HCT116 (cell line): ENCODE results near the gene SHISAL1.

ENCODE experiments used
- CTCF ChIP-seq, 3 experiments: fragments of 200-600 bp in 1 of 3; sonication (generic) in 1 of 3; IDR thresholded peaks in 2 of 3; conservative IDR thresholded peaks in 1 of 3; 2 replicates each; pipeline ENCODE4 v1.5.1; 2012 to 2017; ENCODE audit warnings: low read depth in 2 of 3, low read length in 2 of 3, antibody characterized with exemption in 1 of 3, borderline replicate concordance in 1 of 3, control low read depth in 1 of 3, mild to moderate bottlenecking in 1 of 3, mixed read lengths in 1 of 3, mixed run types in 1 of 3, moderate library complexity in 1 of 3; ENCODE audit not compliant: insufficient read depth in 1 of 3
- POLR2A ChIP-seq: IDR thresholded peaks from 2 replicates; pipeline ENCODE4 v1.7.0; 2011; ENCODE audit warnings: borderline replicate concordance; ENCODE audit not compliant: insufficient read depth, insufficient read length; ENCODE audit errors: extremely low read depth
- RAD21 ChIP-seq: IDR thresholded peaks from 2 replicates; pipeline ENCODE4 v1.6.1; 2012; ENCODE audit warnings: low read depth, mild to moderate bottlenecking

GRCh38 chr22:44297470-44298061 lies 15.2 kb downstream of the SHISAL1 start:
- TF ChIP-seq CTCF (IDR thresholded peaks at IDR 0.05 in 2 of 3, conservative IDR thresholded peaks at IDR 0.05 in 1 of 3; ENCODE audit: borderline replicate concordance in 1 of 3, insufficient read depth in 1 of 3, low read depth in 2 of 3, low read length in 2 of 3) (no peak), RAD21 (no peak), POLR2A (no peak)
